22Rv1 (cell line): ENCODE measurements around the gene DDIT4.

Experiments used
- ZFX ChIP-seq: fragments of 450-650 bp; IDR thresholded peaks from 2 replicates; pipeline ENCODE4 v1.6.1; 2017; ENCODE audit warnings: antibody characterized with exemption, borderline replicate concordance
- TF ChIP-seq, protein P1 (sequence below): fragments of 450-650 bp; IDR thresholded peaks from 2 replicates; pipeline ENCODE4 v1.5.1; 2017; ENCODE audit warnings: mild to moderate bottlenecking

GRCh38 chr10:72241691-72242252, 32.0 kb upstream of the DDIT4 start:
- TF ChIP-seq, protein P1, sequence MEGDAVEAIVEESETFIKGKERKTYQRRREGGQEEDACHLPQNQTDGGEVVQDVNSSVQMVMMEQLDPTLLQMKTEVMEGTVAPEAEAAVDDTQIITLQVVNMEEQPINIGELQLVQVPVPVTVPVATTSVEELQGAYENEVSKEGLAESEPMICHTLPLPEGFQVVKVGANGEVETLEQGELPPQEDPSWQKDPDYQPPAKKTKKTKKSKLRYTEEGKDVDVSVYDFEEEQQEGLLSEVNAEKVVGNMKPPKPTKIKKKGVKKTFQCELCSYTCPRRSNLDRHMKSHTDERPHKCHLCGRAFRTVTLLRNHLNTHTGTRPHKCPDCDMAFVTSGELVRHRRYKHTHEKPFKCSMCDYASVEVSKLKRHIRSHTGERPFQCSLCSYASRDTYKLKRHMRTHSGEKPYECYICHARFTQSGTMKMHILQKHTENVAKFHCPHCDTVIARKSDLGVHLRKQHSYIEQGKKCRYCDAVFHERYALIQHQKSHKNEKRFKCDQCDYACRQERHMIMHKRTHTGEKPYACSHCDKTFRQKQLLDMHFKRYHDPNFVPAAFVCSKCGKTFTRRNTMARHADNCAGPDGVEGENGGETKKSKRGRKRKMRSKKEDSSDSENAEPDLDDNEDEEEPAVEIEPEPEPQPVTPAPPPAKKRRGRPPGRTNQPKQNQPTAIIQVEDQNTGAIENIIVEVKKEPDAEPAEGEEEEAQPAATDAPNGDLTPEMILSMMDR: no peak
- TF ChIP-seq ZFX: no peak
